SU-DHL-6 (cell line): Measurements from ENCODE around the gene ZNF280A.

Experiments
- H2AFZ ChIP-seq: fragments of 200-600 bp; sonication (generic); 2 replicates; pipeline ENCODE4 v1.6.1; 2014; ENCODE audit warnings: low read depth, mild to moderate bottlenecking, moderate library complexity, mixed read lengths, antibody characterized with exemption, low read length; ENCODE audit not compliant: severe bottlenecking
- H3F3A ChIP-seq: fragments of 200-600 bp; shearing (Covaris generic); 2 replicates; pipeline ENCODE4 v1.6.0; 2016; ENCODE audit warnings: antibody characterized with exemption, mild to moderate bottlenecking; ENCODE audit not compliant: insufficient read depth
- H3K27ac ChIP-seq: fragments of 200-600 bp; sonication (generic); 2 replicates; pipeline ENCODE4 v1.5.1; 2016; ENCODE audit warnings: low read depth, mild to moderate bottlenecking, low read length, moderate library complexity, mixed read lengths
- H3K27me3 ChIP-seq: fragments of 200-600 bp; sonication (generic), shearing (Covaris generic); 2 replicates; pipeline ENCODE4 v1.6.0; 2014; ENCODE audit warnings: mild to moderate bottlenecking, low read length
- H3K36me3 ChIP-seq: fragments of 200-600 bp; sonication (generic); 2 replicates; pipeline ENCODE4 v1.6.1; 2014; ENCODE audit warnings: mild to moderate bottlenecking, low read length, mixed read lengths
- H3K4me2 ChIP-seq: fragments of 300-600, 200-600 bp; shearing (Covaris generic), sonication (generic); 2 replicates; pipeline ENCODE4 v1.6.0; 2014; ENCODE audit warnings: low read length, low read depth, mild to moderate bottlenecking; ENCODE audit not compliant: poor library complexity, severe bottlenecking
- H3K4me3 ChIP-seq: fragments of 200-600 bp; sonication (generic); 2 replicates; pipeline ENCODE4 v1.5.1; 2014; ENCODE audit warnings: antibody characterized with exemption, low read length, mild to moderate bottlenecking, mixed read lengths; ENCODE audit not compliant: insufficient read depth, poor library complexity, severe bottlenecking
- H3K79me2 ChIP-seq: fragments of 200-600 bp; sonication (generic); 2 replicates; pipeline ENCODE4 v1.6.1; 2014; ENCODE audit warnings: mild to moderate bottlenecking, low read length, moderate library complexity; ENCODE audit not compliant: insufficient read depth
- H3K9ac ChIP-seq: fragments of 200-600 bp; sonication (generic); 2 replicates; pipeline ENCODE4 v1.7.0; 2014; ENCODE audit warnings: mild to moderate bottlenecking, low read length
- H3K9me2 ChIP-seq: fragments of 200-600 bp; sonication (generic); replicated peaks from 2 replicates; pipeline ENCODE4 v1.6.1; 2014; ENCODE audit warnings: low read length; ENCODE audit not compliant: insufficient read depth
- H3K9me3 ChIP-seq: fragments of 200-600 bp; sonication (generic); 2 replicates; pipeline ENCODE4 v1.6.1; 2014; ENCODE audit warnings: low read length, mixed read lengths; ENCODE audit not compliant: insufficient read depth
- H4K20me1 ChIP-seq: fragments of 200-600 bp; sonication (generic); 2 replicates; pipeline ENCODE4 v1.6.1; 2014; ENCODE audit warnings: low read depth, mild to moderate bottlenecking, antibody characterized with exemption, low read length, moderate library complexity, mixed read lengths
- EZH2phosphoT487 ChIP-seq: fragments of 200-600 bp; sonication (generic), shearing (Covaris generic); conservative IDR thresholded peaks from 2 replicates; pipeline ENCODE4 v1.6.1; 2018; ENCODE audit warnings: mild to moderate bottlenecking, antibody characterized with exemption, low read length, moderate library complexity, mixed read lengths
- TF ChIP-seq, protein P1 (sequence below): fragments of 200-600 bp; sonication (generic); IDR thresholded peaks from one replicate; pipeline ENCODE4 v1.5.1; 2017; ENCODE audit warnings: antibody characterized with exemption, mild to moderate bottlenecking, low read length, moderate library complexity; ENCODE audit not compliant: insufficient read depth, poor library complexity, severe bottlenecking

The ZNF280A gene

DNA sequence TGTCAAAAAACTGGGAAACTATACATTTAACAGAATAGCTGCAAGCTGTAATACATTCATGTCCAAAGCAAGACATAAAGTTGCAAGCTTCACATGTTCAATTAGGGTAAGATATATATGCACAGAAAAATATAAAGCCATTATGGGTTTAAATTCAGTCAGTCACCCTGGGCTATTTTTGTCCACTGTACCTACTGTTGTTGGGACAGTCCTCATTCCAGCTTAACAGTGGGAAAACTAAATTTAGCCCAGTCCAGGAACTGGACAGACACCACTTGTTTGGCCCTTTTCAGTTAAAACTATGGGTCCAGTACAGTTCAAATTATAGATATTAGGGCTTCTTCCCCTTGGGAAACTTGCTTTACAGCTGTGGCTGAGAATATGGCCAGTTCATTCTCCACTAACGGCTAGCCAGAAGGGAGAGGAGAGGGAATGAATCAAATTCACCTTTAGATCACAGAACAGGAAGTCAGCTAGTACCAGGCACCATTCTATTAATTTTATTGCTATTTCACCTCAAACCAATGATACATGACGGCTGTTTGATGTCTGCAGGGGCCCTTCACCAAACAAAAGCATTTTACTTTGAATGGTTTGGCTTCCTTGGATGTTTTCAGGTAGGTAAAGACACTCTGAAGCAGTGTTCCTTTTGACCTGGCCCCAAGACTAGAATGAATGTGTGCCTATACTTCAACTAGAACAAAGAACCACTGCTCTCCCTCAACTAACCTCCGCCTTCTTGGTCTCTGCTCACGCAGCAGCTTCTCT is 33.8 kb downstream of the ZNF280A start:
- Histone ChIP-seq H3K79me2 (no peaks in the 10 kb centered on the region), H3K4me2 (no peak overlapping the region), H3K9me3 (no peaks in the 10 kb centered on the region), H2AFZ (no peak overlapping the region), H4K20me1 (no peaks in the 10 kb centered on the region), H3F3A (no peaks in the 10 kb centered on the region), H3K4me3 (no peak overlapping the region), H3K9ac (no peak overlapping the region), H3K27ac (no peak overlapping the region), H3K27me3 (no peaks in the 10 kb centered on the region), H3K9me2 (no peaks in the 10 kb centered on the region), H3K36me3 (peaks cover 3% of the 10 kb centered on the region; the same call in 1 of the 2 replicates)
- TF ChIP-seq EZH2phosphoT487 = no peak
- TF ChIP-seq, protein P1, sequence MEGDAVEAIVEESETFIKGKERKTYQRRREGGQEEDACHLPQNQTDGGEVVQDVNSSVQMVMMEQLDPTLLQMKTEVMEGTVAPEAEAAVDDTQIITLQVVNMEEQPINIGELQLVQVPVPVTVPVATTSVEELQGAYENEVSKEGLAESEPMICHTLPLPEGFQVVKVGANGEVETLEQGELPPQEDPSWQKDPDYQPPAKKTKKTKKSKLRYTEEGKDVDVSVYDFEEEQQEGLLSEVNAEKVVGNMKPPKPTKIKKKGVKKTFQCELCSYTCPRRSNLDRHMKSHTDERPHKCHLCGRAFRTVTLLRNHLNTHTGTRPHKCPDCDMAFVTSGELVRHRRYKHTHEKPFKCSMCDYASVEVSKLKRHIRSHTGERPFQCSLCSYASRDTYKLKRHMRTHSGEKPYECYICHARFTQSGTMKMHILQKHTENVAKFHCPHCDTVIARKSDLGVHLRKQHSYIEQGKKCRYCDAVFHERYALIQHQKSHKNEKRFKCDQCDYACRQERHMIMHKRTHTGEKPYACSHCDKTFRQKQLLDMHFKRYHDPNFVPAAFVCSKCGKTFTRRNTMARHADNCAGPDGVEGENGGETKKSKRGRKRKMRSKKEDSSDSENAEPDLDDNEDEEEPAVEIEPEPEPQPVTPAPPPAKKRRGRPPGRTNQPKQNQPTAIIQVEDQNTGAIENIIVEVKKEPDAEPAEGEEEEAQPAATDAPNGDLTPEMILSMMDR = no peak

GRCh38 chr22:22485524-22485923 is 34.5 kb downstream of the ZNF280A start:
- Histone ChIP-seq H4K20me1 (no peaks in the 10 kb centered on the region), H3K9me3 (no peaks in the 10 kb centered on the region), H3K27me3 (no peaks in the 10 kb centered on the region), H3K36me3 (peaks cover 3% of the 10 kb centered on the region; the same call in 1 of the 2 replicates), H3K27ac (no peak overlapping the region), H3K79me2 (no peaks in the 10 kb centered on the region), H3K9me2 (no peaks in the 10 kb centered on the region), H3K4me3 (no peak overlapping the region), H3K4me2 (no peak overlapping the region), H3K9ac (no peak overlapping the region), H2AFZ (no peak overlapping the region), H3F3A (no peaks in the 10 kb centered on the region)
- TF ChIP-seq, protein P1 = no peak
- TF ChIP-seq EZH2phosphoT487 = no peak

DNA sequence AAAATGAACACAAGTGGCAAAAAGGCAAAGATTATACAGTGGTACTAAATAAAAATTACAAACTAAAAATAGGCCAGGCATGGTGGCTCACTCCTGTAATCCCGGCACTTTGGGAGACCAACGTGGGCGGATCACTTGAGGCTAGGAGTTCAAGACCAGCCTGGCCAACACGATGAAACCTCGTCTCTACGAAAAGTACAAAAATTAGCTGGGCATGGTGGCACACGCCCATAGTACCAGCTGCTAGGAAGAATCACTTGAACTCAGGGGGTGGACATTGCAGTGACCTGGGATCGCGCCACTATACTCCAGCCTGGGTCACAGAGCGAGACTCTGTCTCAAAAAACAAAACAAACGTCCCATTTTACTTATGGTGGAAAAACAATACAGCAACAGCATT is 36.0 kb downstream of the ZNF280A start:
- H3F3A ChIP-seq = no peaks in the 10 kb centered on the region
- H3K9me3 ChIP-seq = no peaks in the 10 kb centered on the region
- no peaks in the 10 kb centered on the region for H3K27me3 ChIP-seq
- H3K4me2 ChIP-seq = no peak overlapping the region
- H3K27ac ChIP-seq = no peak overlapping the region
- H3K79me2 ChIP-seq = no peaks in the 10 kb centered on the region
- TF ChIP-seq, protein P1 = no peak
- TF ChIP-seq EZH2phosphoT487 = no peak
- H3K9ac ChIP-seq = no peak overlapping the region
- no peak overlapping the region for H3K4me3 ChIP-seq
- H3K36me3 ChIP-seq = peaks cover under 1% of the 10 kb centered on the region; the same call in 1 of the 2 replicates
- no peak overlapping the region for H2AFZ ChIP-seq
- no peaks in the 10 kb centered on the region for H3K9me2 ChIP-seq
- no peaks in the 10 kb centered on the region for H4K20me1 ChIP-seq
